ENCODE measurements around the gene SAMD4B.
A peak's percentile ranks its signal among the peaks of the same experiment; 100 is the strongest.

Gene SAMD4B

GRCh38 chr19:39424934-39425333 is 82.7 kb downstream of the SAMD4B start:
- in situ Hi-C loops (cut with MboI; ENCODE audit: low pct_unique_long_range_greater_than_20kb, low sequenced_read_pairs, unreplicated experiment), result no loop called here
- DNase-seq (ENCODE audit: low spot score), result no peak
- TF ChIP-seq, protein P1, sequence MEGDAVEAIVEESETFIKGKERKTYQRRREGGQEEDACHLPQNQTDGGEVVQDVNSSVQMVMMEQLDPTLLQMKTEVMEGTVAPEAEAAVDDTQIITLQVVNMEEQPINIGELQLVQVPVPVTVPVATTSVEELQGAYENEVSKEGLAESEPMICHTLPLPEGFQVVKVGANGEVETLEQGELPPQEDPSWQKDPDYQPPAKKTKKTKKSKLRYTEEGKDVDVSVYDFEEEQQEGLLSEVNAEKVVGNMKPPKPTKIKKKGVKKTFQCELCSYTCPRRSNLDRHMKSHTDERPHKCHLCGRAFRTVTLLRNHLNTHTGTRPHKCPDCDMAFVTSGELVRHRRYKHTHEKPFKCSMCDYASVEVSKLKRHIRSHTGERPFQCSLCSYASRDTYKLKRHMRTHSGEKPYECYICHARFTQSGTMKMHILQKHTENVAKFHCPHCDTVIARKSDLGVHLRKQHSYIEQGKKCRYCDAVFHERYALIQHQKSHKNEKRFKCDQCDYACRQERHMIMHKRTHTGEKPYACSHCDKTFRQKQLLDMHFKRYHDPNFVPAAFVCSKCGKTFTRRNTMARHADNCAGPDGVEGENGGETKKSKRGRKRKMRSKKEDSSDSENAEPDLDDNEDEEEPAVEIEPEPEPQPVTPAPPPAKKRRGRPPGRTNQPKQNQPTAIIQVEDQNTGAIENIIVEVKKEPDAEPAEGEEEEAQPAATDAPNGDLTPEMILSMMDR (IDR thresholded peaks at IDR 0.05; ENCODE audit: extremely low read depth, insufficient read depth, missing control alignments), result no peak

DNA sequence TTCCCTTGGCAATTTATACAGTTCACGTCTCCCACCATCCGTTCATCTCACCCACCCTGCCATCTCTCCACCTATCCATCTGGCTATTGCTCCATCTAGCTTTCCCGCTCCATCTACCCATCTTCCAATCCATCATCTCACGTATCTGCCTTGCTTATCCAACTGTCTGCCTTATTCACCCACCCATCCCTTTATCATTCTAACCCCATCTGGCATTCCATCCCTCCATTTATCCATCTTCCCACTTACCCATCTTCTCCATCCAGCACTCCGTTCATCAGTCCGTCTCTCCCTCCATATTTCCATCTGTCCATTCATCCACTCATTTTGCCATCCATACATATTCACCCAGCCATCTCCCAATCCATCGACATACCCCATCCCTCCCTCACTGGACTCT is 83.5 kb downstream of the SAMD4B start:
- TF ChIP-seq, protein P1 (IDR thresholded peaks at IDR 0.05; ENCODE audit: extremely low read depth, insufficient read depth, missing control alignments), result no peak
- in situ Hi-C loops (cut with MboI; ENCODE audit: low pct_unique_long_range_greater_than_20kb, low sequenced_read_pairs, unreplicated experiment), result no loop called here
- DNase-seq (ENCODE audit: low spot score), result no peak

GRCh38 chr19:39426170-39426569 is 83.9 kb downstream of the SAMD4B start:
- in situ Hi-C loops (cut with MboI; ENCODE audit: low pct_unique_long_range_greater_than_20kb, low sequenced_read_pairs, unreplicated experiment), result no loop called here
- DNase-seq (ENCODE audit: low spot score), result no peak
- TF ChIP-seq, protein P1 (IDR thresholded peaks at IDR 0.05; ENCODE audit: extremely low read depth, insufficient read depth, missing control alignments), result no peak

- TF ChIP-seq, protein P1 (IDR thresholded peaks at IDR 0.05; ENCODE audit: extremely low read depth, insufficient read depth, missing control alignments), result no peak
- no peak for DNase-seq (ENCODE audit: low spot score)
- in situ Hi-C loops (cut with MboI; ENCODE audit: low pct_unique_long_range_greater_than_20kb, low sequenced_read_pairs, unreplicated experiment), result no loop called here
These were observed 85.5 kb downstream of the SAMD4B start for GRCh38 chr19:39427707-39428106.

DNA sequence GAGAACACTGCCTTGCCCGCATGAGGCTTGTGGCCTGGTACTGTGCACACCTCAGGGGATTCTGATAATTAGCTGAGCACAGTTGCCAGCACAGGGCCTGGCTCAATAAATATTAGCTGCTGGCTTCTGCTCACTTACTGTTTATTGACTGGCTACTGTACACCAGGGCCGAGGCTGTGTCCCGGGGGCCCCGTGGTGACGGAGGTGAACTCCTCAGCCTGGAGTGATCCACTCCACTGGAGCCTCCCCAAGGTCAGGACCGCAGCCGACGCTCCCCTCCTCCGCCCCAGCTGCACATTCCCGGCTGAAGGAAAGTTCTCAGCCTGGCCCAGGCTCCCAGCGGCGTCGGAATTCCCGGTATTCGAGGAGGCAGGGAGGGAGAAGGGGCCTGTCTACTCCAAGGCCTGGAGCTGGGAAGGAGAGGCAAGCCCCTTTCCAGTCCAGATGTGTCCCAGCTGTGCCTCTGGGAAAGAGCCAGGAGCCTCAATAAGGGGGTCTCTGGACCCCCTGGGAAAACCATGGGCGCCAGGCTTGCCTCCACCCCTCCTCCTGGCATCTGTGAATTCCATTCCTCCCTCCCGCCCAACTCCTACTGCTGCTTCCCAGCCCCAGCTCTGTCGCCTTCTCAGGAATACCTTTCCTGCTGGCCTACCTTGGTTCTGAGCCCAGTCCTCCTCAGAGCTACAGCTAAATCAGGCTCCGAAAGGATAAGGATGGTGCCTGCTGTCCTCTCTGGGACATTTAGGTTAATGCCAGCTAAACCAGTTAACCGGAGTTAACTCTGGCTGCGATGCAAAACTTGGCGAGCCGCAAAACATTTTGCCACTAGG is 86.3 kb downstream of the SAMD4B start:
- TF ChIP-seq, protein P1 (IDR thresholded peaks at IDR 0.05; ENCODE audit: extremely low read depth, insufficient read depth, missing control alignments), result no peak
- no peak for DNase-seq (ENCODE audit: low spot score)
- in situ Hi-C loops (cut with MboI; ENCODE audit: low pct_unique_long_range_greater_than_20kb, low sequenced_read_pairs, unreplicated experiment), result no loop called here

DNA sequence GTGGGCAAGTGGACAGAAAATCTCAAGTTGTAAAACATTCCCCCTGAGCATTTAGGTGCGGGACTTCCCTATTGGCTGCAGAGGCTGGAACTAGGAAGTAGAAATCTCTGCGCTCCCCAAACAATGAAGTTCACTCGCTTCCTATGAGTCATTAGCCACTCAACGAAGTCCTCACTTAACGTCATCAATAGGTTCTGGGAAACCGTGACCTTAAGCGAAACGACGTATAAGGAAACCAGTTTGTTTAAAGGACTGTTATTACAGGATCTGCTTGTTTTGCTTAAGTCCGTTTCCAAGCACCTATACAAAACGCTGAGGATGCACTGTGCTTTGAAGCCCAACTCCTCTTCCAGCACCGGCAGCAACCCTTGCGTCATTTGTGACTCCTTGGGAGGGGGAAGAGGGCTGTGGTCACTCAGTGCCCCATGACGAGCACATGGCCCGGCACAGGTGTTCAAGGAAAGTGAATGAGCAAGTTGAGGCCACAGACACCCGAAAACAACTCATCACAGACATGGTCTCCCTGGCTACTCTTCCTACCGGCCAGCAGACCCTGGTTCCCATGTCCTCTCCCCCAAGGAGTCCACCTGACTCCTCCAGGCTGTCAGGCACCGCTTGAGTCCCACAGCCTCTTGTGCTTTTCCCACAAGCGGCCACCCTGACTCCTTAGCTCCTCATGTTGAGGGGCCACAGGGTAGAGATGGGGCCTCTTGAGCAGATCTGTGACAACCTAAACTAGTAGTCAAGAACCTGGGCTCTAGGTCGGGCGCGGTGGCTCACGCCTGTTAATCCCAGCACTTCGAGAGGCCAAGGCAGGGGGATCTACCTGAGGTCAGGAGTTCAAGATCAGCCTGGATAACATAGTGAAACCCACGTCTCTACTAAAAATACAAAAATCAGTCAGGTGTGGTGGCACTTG is 88.7 kb downstream of the SAMD4B start:
- peak; percentile 42 for DNase-seq (ENCODE audit: low spot score)
- TF ChIP-seq, protein P1 (IDR thresholded peaks at IDR 0.05; ENCODE audit: extremely low read depth, insufficient read depth, missing control alignments), result no peak
- in situ Hi-C loops (cut with MboI; ENCODE audit: low pct_unique_long_range_greater_than_20kb, low sequenced_read_pairs, unreplicated experiment), result loop anchor here (10.0 kb wide), 1 partner anchor 104 kb away; the partner anchor contains the start of gene EID2B

All from GM13977 (cell line).